ENCODE data around the gene PDCL2.
"Not testable (repeated sequence)": the region's sequence is repeated elsewhere in the genome, so short reads cannot be mapped to it uniquely, and the experiment has no call there.

GRCh38 chr4:55551964-55552363, 40.1 kb downstream of the PDCL2 start:
- not testable (repeated sequence) for TF ChIP-seq EZH2 (IDR thresholded peaks at IDR 0.05; ENCODE audit: borderline replicate concordance, insufficient read depth, low read depth, low read length, poor library complexity, severe bottlenecking); CTCF (IDR thresholded peaks at IDR 0.05)
